Measurements from ENCODE around the gene AGMO. TPM values are rescaled to one million over a fixed set of nuclear protein-coding genes. Genes with fewer than 3 reads are reported as not detected.

Gene AGMO
- total RNA-seq, 1 donor, result not detected

DNA sequence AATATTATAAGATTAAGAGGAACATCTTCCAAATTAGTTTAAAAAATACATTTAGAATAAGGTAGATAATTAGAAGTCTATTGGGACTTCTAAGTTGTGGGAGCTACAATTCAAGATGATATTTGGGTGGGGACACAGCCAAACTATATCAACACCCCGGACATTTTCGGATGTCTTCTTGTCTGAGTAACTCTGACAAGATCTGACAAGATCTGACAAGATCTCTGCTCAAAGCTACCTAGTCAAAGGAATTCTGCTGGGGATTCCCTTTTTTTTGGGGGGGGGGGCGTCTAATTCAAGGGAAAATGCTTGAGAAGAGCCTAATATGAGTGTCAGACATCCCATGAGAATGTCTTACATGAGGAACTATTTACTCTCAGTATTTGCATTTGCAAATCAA lies 5.2 kb upstream of the AGMO start:
- no peak for TF ChIP-seq CTCF (IDR thresholded peaks at IDR 0.05; ENCODE audit: insufficient read depth, low read depth, low read length)
- DNase-seq (ENCODE audit: low read depth), result no peak
- H3K4me3 ChIP-seq (ENCODE audit: low read depth, low read length), result no peak overlapping the region

DNA sequence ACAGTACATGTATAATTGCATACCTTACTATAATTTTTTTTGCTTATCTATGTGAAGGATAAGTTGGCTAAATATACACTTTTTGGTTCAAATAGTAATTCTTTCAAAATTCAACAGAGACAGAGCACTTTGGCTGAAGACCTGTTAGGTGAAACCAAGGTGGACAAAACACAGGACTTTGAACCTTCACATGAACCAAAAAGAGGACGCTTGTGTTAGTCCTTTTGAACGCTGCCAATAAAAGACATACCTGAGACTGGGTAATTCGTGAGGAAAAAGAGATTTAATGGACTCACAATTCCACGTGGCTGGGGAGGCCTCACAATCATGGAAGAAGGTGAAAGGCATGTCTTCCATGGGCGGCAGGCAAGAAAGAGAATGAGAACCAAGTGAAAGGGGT lies 4.7 kb upstream of the AGMO start:
- no peak for TF ChIP-seq CTCF (IDR thresholded peaks at IDR 0.05; ENCODE audit: insufficient read depth, low read depth, low read length)
- no peak overlapping the region for H3K4me3 ChIP-seq (ENCODE audit: low read depth, low read length)
- no peak for DNase-seq (ENCODE audit: low read depth)

- DNase-seq (ENCODE audit: low read depth), result no peak
- H3K4me3 ChIP-seq (ENCODE audit: low read depth, low read length), result no peak overlapping the region
- no peak for TF ChIP-seq CTCF (IDR thresholded peaks at IDR 0.05; ENCODE audit: insufficient read depth, low read depth, low read length)
Measured at GRCh38 chr7:15560968-15561367, 847 bp downstream of the AGMO start.

DNA sequence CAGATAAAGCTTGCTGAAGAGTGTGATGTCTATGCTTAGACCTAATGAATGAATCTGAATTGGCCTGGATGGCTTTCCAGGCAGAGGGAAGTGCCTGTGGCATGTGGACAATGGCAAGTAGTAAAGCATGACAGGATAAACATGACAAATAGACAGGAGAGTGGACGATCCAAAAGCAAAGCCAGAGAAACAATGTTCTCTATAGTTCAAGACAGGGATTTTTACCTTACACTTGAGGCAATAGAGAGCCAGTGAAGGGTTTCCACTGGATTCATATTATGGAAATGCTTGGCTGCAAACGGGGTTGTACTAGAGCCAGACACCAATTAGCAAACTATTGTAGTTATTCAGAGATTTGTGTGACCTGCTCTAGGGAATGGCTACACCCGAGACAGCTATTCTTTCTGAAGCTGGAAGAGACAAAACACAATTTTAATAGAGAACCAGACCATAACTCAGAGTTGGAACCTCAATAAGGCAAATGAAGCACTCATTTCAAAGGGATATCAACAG lies 2.3 kb downstream of the AGMO start:
- no peak for TF ChIP-seq CTCF (IDR thresholded peaks at IDR 0.05; ENCODE audit: insufficient read depth, low read depth, low read length)
- DNase-seq (ENCODE audit: low read depth), result no peak
- H3K4me3 ChIP-seq (ENCODE audit: low read depth, low read length), result no peak overlapping the region

- TF ChIP-seq CTCF (IDR thresholded peaks at IDR 0.05; ENCODE audit: insufficient read depth, low read depth, low read length), result no peak
- H3K4me3 ChIP-seq (ENCODE audit: low read depth, low read length), result no peak overlapping the region
- peak; percentile 17 for DNase-seq (ENCODE audit: low read depth)
Measured at GRCh38 chr7:15558756-15559155, 3.1 kb downstream of the AGMO start.

DNA sequence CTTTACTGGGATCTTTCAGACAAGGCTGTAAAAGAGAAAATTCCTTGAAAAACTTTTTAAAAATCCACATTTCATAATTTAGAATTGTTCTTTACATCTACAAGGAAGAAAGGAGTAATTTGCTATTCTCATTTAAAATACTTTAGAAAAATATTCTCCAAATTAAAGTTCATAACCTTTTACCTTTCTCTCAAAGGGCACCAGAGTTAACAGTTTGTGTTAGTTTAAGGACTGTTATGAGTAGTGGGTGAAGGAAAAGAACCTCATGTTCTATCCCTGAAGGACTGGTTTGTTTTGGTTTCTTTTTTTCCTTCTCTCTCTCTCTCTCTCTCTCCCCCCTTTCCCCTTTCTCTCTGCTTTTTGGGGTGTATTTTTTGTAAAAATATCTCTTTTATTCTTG lies 4.1 kb downstream of the AGMO start:
- no peak for TF ChIP-seq CTCF (IDR thresholded peaks at IDR 0.05; ENCODE audit: insufficient read depth, low read depth, low read length)
- no peak for DNase-seq (ENCODE audit: low read depth)
- H3K4me3 ChIP-seq (ENCODE audit: low read depth, low read length), result no peak overlapping the region

GRCh38 chr7:15557186-15557585 lies 4.6 kb downstream of the AGMO start:
- TF ChIP-seq CTCF (IDR thresholded peaks at IDR 0.05; ENCODE audit: insufficient read depth, low read depth, low read length), result no peak
- no peak overlapping the region for H3K4me3 ChIP-seq (ENCODE audit: low read depth, low read length)
- DNase-seq (ENCODE audit: low read depth), result no peak
